ENCODE data around the gene BACE1-AS.

GRCh38 chr11:117284053-117284452, 7.1 kb upstream of the BACE1-AS start:
- TF ChIP-seq, protein P1, sequence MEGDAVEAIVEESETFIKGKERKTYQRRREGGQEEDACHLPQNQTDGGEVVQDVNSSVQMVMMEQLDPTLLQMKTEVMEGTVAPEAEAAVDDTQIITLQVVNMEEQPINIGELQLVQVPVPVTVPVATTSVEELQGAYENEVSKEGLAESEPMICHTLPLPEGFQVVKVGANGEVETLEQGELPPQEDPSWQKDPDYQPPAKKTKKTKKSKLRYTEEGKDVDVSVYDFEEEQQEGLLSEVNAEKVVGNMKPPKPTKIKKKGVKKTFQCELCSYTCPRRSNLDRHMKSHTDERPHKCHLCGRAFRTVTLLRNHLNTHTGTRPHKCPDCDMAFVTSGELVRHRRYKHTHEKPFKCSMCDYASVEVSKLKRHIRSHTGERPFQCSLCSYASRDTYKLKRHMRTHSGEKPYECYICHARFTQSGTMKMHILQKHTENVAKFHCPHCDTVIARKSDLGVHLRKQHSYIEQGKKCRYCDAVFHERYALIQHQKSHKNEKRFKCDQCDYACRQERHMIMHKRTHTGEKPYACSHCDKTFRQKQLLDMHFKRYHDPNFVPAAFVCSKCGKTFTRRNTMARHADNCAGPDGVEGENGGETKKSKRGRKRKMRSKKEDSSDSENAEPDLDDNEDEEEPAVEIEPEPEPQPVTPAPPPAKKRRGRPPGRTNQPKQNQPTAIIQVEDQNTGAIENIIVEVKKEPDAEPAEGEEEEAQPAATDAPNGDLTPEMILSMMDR (conservative IDR thresholded peaks at IDR 0.05; ENCODE audit: low read depth, low read length): no peak
- TF ChIP-seq EZH2phosphoT487 (IDR thresholded peaks at IDR 0.05; ENCODE audit: borderline replicate concordance, low read length): no peak
